Measurements from ENCODE around the gene ACADSB. TPM values are rescaled to one million over a fixed set of nuclear protein-coding genes. Genes with fewer than 3 reads are reported as not detected.

ACADSB gene
- polyA plus RNA-seq, 1 of the 3 experiments (the other 2 are of a cell fraction): 5.9 TPM

GRCh38 chr10:123024540-123024939 lies 15.7 kb downstream of the ACADSB start:
- no peak overlapping the region for H2AFZ ChIP-seq (ENCODE audit: low read depth)
- WGBS (ENCODE audit: low lambda C conversion rate): 95% methylated on average over 2 of the region's 2 CpGs
- H3K79me2 ChIP-seq (ENCODE audit: insufficient read depth): no peaks in the 10 kb centered on the region
- H3K4me1 ChIP-seq (ENCODE audit: control insufficient read depth in 1 of 2, insufficient read depth in 2 of 2, low read depth in 1 of 2, low read length in 1 of 2): no peaks in the 10 kb centered on the region; a peak in 1 of 4 replicates
- H3F3A ChIP-seq (replicated peaks; ENCODE audit: insufficient read depth): no peaks in the 10 kb centered on the region
- no peaks in the 10 kb centered on the region for H3K9me3 ChIP-seq
- CTCF ChIA-PET: interaction anchor here (1.3 kb wide), 1 partner anchor 18 kb away, joined by 3 read pairs; no protein-coding TSS in a partner anchor
- no peak for TF ChIP-seq NFIC (IDR thresholded peaks at IDR 0.05; ENCODE audit: borderline replicate concordance)
- no peak for TF ChIP-seq GATA2 (CRISPR knock-in tag; IDR thresholded peaks at IDR 0.05)
- no peak for TF ChIP-seq RCOR1 (IDR thresholded peaks at IDR 0.05; ENCODE audit: low read length)
- no peaks in the 10 kb centered on the region for H3K27me3 ChIP-seq (ENCODE audit: insufficient read depth)
- H3K9me2 ChIP-seq: no peaks in the 10 kb centered on the region
- no peak overlapping the region for H3K27ac ChIP-seq (ENCODE audit: low read depth in 2 of 2, low read length in 1 of 2)
- H3K36me3 ChIP-seq (replicated peaks in 1 of 2; ENCODE audit: control insufficient read depth in 1 of 2, insufficient read depth in 2 of 2, low read length in 1 of 2): no peaks in the 10 kb centered on the region
- H3K4me2 ChIP-seq: no peak overlapping the region
- H3K4me3 ChIP-seq (ENCODE audit: low read depth in 2 of 2, low read length in 1 of 2): no peak overlapping the region
- POLR2A ChIA-PET: no interaction called here
- no peaks in the 10 kb centered on the region for H4K20me1 ChIP-seq (ENCODE audit: insufficient read depth)
- H3K9ac ChIP-seq: no peak overlapping the region
- DNase-seq: no peak

DNA sequence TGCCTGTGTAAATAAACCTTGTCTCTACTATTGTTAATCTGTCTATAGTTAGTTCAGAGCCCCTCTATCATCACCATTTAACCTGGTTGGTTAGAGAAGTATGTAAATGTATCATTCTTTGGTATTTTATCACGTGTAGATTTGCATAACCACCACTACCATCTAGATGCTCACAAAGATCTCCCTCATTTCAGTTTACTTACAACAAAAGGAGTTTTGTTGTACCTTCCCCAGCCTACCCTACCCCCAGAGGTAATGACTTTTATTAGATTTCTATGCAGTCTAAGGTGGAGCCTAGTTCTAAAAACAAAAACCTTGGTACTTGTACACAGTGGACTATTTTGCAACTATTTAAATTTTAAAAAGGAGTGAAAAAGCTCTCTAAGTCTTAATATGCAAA lies 17.5 kb downstream of the ACADSB start:
- no peaks in the 10 kb centered on the region; a peak in 1 of 4 replicates for H3K4me1 ChIP-seq (ENCODE audit: control insufficient read depth in 1 of 2, insufficient read depth in 2 of 2, low read depth in 1 of 2, low read length in 1 of 2)
- DNase-seq: no peak
- no peak for TF ChIP-seq EP300 (IDR thresholded peaks at IDR 0.05; ENCODE audit: borderline replicate concordance in 1 of 2, low read depth in 1 of 2, low read length in 1 of 2)
- no peak for TF ChIP-seq JUND (IDR thresholded peaks at IDR 0.05)
- no peak for TF ChIP-seq ZBTB33 (IDR thresholded peaks at IDR 0.05; ENCODE audit: borderline replicate concordance, low read depth)
- TF ChIP-seq TEAD4 (IDR thresholded peaks at IDR 0.05; ENCODE audit: borderline replicate concordance, insufficient read depth): no peak
- no peak for TF ChIP-seq GATA2 (CRISPR knock-in tag; IDR thresholded peaks at IDR 0.05)
- no peak for TF ChIP-seq TAF1 (IDR thresholded peaks at IDR 0.05; ENCODE audit: borderline replicate concordance, low read depth, low read length)
- TF ChIP-seq FOXJ3 (CRISPR knock-in tag; IDR thresholded peaks at IDR 0.05): no peak
- TF ChIP-seq GABPA (IDR thresholded peaks at IDR 0.05; ENCODE audit: low read depth): no peak
- TF ChIP-seq MEF2A (IDR thresholded peaks at IDR 0.05; ENCODE audit: borderline replicate concordance, low read depth): no peak
- no peak for TF ChIP-seq TCF12 (IDR thresholded peaks at IDR 0.05)
- no peak overlapping the region for H2AFZ ChIP-seq (ENCODE audit: low read depth)
- H3K79me2 ChIP-seq (ENCODE audit: insufficient read depth): no peaks in the 10 kb centered on the region
- ChIA-PET CTCF (interaction anchor here (1.5 kb wide), 1 partner anchor 17 kb away, joined by 3 read pairs; no protein-coding TSS in a partner anchor), POLR2A (no interaction called here)
- 82% methylated on average over 1 of the region's 1 CpG for WGBS (ENCODE audit: low lambda C conversion rate)
- no peaks in the 10 kb centered on the region for H3K9me2 ChIP-seq
- no peak overlapping the region for H3K4me3 ChIP-seq (ENCODE audit: low read depth in 2 of 2, low read length in 1 of 2)
- H3K9me3 ChIP-seq: no peaks in the 10 kb centered on the region
- H4K20me1 ChIP-seq (ENCODE audit: insufficient read depth): no peaks in the 10 kb centered on the region
- H3K9ac ChIP-seq: no peak overlapping the region
- no peak overlapping the region for H3K4me2 ChIP-seq
- H3K27me3 ChIP-seq (ENCODE audit: insufficient read depth): no peaks in the 10 kb centered on the region
- no peaks in the 10 kb centered on the region for H3F3A ChIP-seq (replicated peaks; ENCODE audit: insufficient read depth)
- H3K36me3 ChIP-seq (replicated peaks in 1 of 2; ENCODE audit: control insufficient read depth in 1 of 2, insufficient read depth in 2 of 2, low read length in 1 of 2): no peaks in the 10 kb centered on the region
- no peak overlapping the region for H3K27ac ChIP-seq (ENCODE audit: low read depth in 2 of 2, low read length in 1 of 2)

Data from SK-N-SH (cell line).